Colonic mucosa (tissue), 4 donors: Measurements from ENCODE around the gene SGK1. TPM values are rescaled to one million over a fixed set of nuclear protein-coding genes. Genes with fewer than 3 reads are reported as not detected.

ENCODE experiments used
- DNase-seq: peaks from one replicate; pipeline ENCODE4 v3.0.0-alpha.2; 2020
- H3K27ac ChIP-seq: fragments of 200-600 bp; one replicate; pipeline ENCODE4 v1.8.0; 2021
- H3K27me3 ChIP-seq: fragments of 200-600 bp; one replicate; pipeline ENCODE4 v1.8.0; 2021
- H3K36me3 ChIP-seq: fragments of 200-600 bp; one replicate; pipeline ENCODE4 v1.8.0; 2021
- H3K4me1 ChIP-seq: fragments of 200-600 bp; one replicate; pipeline ENCODE4 v1.8.0; 2021; ENCODE audit warnings: mild to moderate bottlenecking
- H3K4me3 ChIP-seq: fragments of 200-600 bp; one replicate; pipeline ENCODE4 v1.8.0; 2021
- H3K9ac ChIP-seq, 2 donors: one replicate each; pipeline ENCODE4 v1.7.0; 2013; ENCODE audit warnings: control low read depth in 2 of 2, low read depth in 2 of 2, low read length in 2 of 2
- H3K9me3 ChIP-seq: fragments of 200-600 bp; one replicate; pipeline ENCODE4 v1.8.0; 2021
- CTCF ChIP-seq: fragments of 200-600 bp; IDR thresholded peaks from one replicate; pipeline ENCODE4 v1.8.0; 2022; ENCODE audit warnings: antibody characterized with exemption, mild to moderate bottlenecking
- intact Hi-C: fragments of 100-400 bp; cut with DNase I; formaldehyde crosslinking; loops from one replicate; pipeline ENCODE4 v1.14.1; 2022
- total RNA-seq, 2 donors: library from RNA; stranded (reverse); fragmentation: NEBNext Ultra II Directional in 1 of 2; extraction: Animal tissue kit (Norgen Biotek cat#: 25700) in 1 of 2; gene quantifications; one replicate each; pipeline ENCODE4 v1.2.1, GENCODE V29; 2021
- donor health status: healthy.
- donor health status: DM: no; HTN: no; CAD: no.
- donor health status: DM: no; HTN: no; CAD: no.

The SGK1 gene
- total RNA-seq, 2 donors from 2014 or later, result 12.0 to 41.5 TPM

DNA sequence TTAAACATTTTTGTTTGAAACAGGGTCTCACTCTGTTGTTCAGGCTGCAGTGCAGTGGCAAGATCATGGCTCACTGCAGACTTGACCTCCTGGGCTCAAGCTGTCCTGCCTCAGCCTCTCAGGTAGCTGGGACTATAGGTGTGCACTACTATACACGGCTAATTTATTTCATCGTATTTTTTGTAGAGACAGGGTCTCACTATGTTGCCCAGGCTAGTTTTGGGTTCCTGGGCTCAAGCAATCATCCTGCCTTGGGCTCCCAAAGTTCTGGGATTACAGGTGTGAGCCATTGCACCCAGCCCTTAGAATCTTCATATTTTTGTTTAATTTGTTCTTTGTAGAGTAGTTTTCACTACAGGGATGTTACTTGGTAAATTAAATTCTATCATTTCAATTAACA is 67.1 kb downstream of the SGK1 start:
- H3K9ac ChIP-seq, result no peak overlapping the region
- H3K27ac ChIP-seq, result no peak overlapping the region
- no peak overlapping the region for H3K4me3 ChIP-seq
- no peaks in the 10 kb centered on the region for H3K9me3 ChIP-seq
- no peak for DNase-seq
- intact Hi-C loops, result no loop called here
- H3K27me3 ChIP-seq, result no peaks in the 10 kb centered on the region
- no peaks in the 10 kb centered on the region for H3K36me3 ChIP-seq
- H3K4me1 ChIP-seq, result no peaks in the 10 kb centered on the region
- TF ChIP-seq CTCF, result no peak

DNA sequence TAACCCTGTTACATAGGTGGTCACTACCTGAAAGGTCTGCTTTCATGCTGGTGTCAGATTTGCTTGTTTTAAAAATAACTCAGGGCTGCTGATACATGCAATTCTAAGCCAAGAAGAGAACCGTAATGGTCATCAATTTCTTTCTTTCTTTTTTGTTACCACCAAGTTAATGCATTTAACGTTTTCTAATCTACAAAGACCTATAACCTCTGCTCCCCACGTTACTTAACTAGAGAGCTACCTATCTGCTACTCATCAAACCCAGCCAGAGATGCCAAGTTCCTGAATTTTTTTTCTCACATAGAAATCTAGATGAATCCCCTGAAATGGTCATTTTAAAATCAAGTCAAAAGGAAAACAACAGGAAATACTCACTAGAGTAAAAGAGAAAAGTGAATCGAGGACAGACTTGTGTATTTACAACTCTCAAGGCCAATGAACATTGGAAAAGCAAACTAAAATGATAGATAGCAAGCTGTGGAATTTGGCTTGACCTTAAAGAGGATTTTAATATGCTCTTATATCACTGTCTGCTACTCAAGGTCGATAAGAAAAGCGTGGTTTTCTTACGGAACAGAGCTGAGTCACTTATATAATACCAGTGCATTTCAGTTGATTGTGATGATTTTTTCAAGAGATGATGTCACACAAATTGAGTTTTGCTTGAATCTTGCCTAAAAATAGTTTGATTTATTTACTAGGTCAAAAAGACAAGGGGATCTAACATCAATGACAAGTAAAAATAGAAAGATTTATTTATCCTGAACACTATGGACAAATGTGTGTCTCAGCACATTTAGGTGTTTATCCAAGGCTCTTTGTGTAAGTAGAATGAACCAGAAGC is 67.9 kb downstream of the SGK1 start:
- Histone ChIP-seq H3K36me3 (no peaks in the 10 kb centered on the region), H3K4me3 (no peak overlapping the region), H3K4me1 (no peaks in the 10 kb centered on the region), H3K9ac (no peak overlapping the region), H3K27me3 (no peaks in the 10 kb centered on the region), H3K27ac (no peak overlapping the region), H3K9me3 (no peaks in the 10 kb centered on the region)
- TF ChIP-seq CTCF, result no peak
- DNase-seq, result no peak
- intact Hi-C loops, result no loop called here

GRCh38 chr6:134249239-134249758 is 68.6 kb downstream of the SGK1 start:
- H3K4me3 ChIP-seq, result no peak overlapping the region
- no peaks in the 10 kb centered on the region for H3K36me3 ChIP-seq
- no peaks in the 10 kb centered on the region for H3K27me3 ChIP-seq
- no peaks in the 10 kb centered on the region for H3K9me3 ChIP-seq
- intact Hi-C loops, result no loop called here
- no peak for TF ChIP-seq CTCF
- DNase-seq, result no peak
- H3K27ac ChIP-seq, result no peak overlapping the region
- no peaks in the 10 kb centered on the region for H3K4me1 ChIP-seq
- H3K9ac ChIP-seq, result no peak overlapping the region

DNA sequence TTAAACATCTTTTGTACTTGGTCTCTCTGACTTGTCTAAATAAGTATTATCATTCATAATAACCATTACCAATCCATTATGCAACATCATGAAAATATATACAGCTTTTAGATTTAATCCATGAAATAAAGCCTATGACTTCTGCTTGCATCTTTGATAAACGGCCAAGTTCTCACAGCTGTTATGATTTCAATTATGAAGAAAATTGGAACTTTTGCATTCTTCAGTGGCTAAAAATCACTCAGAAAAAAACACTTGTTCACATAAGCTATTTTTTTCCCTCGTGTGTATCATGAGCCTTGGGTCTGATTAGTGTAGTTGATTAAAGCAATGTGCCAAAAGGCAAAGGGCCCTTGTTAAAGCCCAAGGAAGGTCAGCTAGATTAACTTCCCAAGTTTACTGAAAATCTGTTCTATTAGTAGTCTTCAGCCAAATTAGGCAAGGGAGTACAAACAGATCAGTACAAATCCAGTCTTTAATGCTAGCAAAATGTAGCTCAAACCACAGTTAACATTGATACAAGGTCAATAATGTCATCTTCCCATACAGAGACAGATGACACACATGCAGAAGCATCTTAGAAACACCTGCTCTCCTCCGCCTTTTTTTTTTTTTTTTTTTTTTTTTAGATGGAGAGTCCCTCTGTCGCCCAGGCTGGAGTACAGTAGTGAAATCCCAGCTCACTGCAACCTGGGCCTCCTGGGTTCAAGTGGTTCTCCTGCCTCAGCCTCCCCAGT is 69.9 kb downstream of the SGK1 start:
- no peak for TF ChIP-seq CTCF
- H3K9me3 ChIP-seq, result no peaks in the 10 kb centered on the region
- no peaks in the 10 kb centered on the region for H3K4me1 ChIP-seq
- no peak overlapping the region for H3K4me3 ChIP-seq
- intact Hi-C loops, result no loop called here
- H3K27me3 ChIP-seq, result no peaks in the 10 kb centered on the region
- H3K27ac ChIP-seq, result no peak overlapping the region
- H3K9ac ChIP-seq, result no peak overlapping the region
- H3K36me3 ChIP-seq, result no peaks in the 10 kb centered on the region
- no peak for DNase-seq

- Histone ChIP-seq H3K9me3 (no peaks in the 10 kb centered on the region), H3K4me1 (no peaks in the 10 kb centered on the region), H3K9ac (no peak overlapping the region), H3K36me3 (no peaks in the 10 kb centered on the region), H3K4me3 (no peak overlapping the region), H3K27me3 (no peaks in the 10 kb centered on the region), H3K27ac (no peak overlapping the region)
- no peak for TF ChIP-seq CTCF
- intact Hi-C loops, result no loop called here
- DNase-seq, result no peak
Measured at GRCh38 chr6:134247231-134247833, 70.6 kb downstream of the SGK1 start.
